IMR-90 (cell line): ENCODE results near the gene PLD2. TPM values are rescaled to one million over a fixed set of nuclear protein-coding genes. Genes with fewer than 3 reads are reported as not detected.

ENCODE experiments used
- ATAC-seq: fragments of 200-7000 bp; cut with Tn5 transposase; 2 replicates; pipeline ENCODE4 v1.9.1; 2020; ENCODE audit warnings: low read depth, mild to moderate bottlenecking, moderate library complexity
- BruUV-seq: library from RNA; stranded (reverse); fragments of 400-500 nt; replicated peaks from 2 replicates; lab custom pipeline; 2021; lab: Mats Ljungman, UMichigan
- CTCF ChIA-PET: fragments of 300-600 bp; formaldehyde crosslinking; extraction: SDS; loops from one replicate; lab custom pipeline; 2021; ENCODE audit warnings: antibody characterized with exemption; lab: Yijun Ruan, JAX
- POLR2A ChIA-PET: fragments of 300-600 bp; sonication (Branson Sonifier 250); formaldehyde crosslinking; loops from one replicate; lab custom pipeline; 2022; ENCODE audit warnings: antibody characterized with exemption; ENCODE audit not compliant: unreplicated experiment; lab: Charles Lee
- DNase-seq: peaks from one replicate; pipeline ENCODE4 v3.0.0; 2013
- H2AFZ ChIP-seq: replicated peaks from 2 replicates; pipeline ENCODE3; 2013; ENCODE audit warnings: low read length, mild to moderate bottlenecking; ENCODE audit not compliant: poor library complexity
- H2AK5ac ChIP-seq: 2 replicates; pipeline ENCODE4 v1.6.1; 2013; ENCODE audit warnings: low read depth, low read length, inconsistent platforms
- H2AK9ac ChIP-seq: replicated peaks from 2 replicates; pipeline ENCODE3; 2013; ENCODE audit warnings: mild to moderate bottlenecking, low read depth, low read length, moderate library complexity; ENCODE audit not compliant: poor library complexity
- H2BK120ac ChIP-seq: 2 replicates; pipeline ENCODE4 v1.6.1; 2013; ENCODE audit warnings: low read depth, low read length, inconsistent platforms
- H2BK15ac ChIP-seq: 3 replicates; pipeline ENCODE4 v1.6.1; 2013; ENCODE audit warnings: low read depth, low read length, inconsistent platforms
- H2BK20ac ChIP-seq: 2 replicates; pipeline ENCODE4 v1.6.1; 2013; ENCODE audit warnings: low read depth, mild to moderate bottlenecking, inconsistent platforms, low read length, moderate library complexity
- H2BK5ac ChIP-seq: 2 replicates; pipeline ENCODE4 v1.6.1; 2013; ENCODE audit warnings: mild to moderate bottlenecking, low read depth, low read length, inconsistent platforms; ENCODE audit not compliant: poor library complexity, severe bottlenecking
- H3K14ac ChIP-seq: replicated peaks from 2 replicates; pipeline ENCODE4 v1.6.1; 2013; ENCODE audit warnings: low read depth, low read length, inconsistent platforms
- H3K18ac ChIP-seq: 2 replicates; pipeline ENCODE4 v1.6.1; 2013; ENCODE audit warnings: low read depth, low read length, control low read depth
- H3K23ac ChIP-seq: 2 replicates; pipeline ENCODE4 v1.6.1; 2013; ENCODE audit warnings: low read depth, low read length, inconsistent platforms
- H3K27ac ChIP-seq: 2 replicates; pipeline ENCODE4 v1.5.1; 2013; ENCODE audit warnings: mild to moderate bottlenecking, control low read depth, low read length; ENCODE audit not compliant: insufficient read depth
- H3K27me3 ChIP-seq: 2 replicates; pipeline ENCODE4 v1.6.1; 2013; ENCODE audit warnings: low read length; ENCODE audit not compliant: control insufficient read depth, insufficient read depth
- H3K36me3 ChIP-seq: 2 replicates; pipeline ENCODE4 v1.6.1; 2013; ENCODE audit warnings: low read length, mixed read lengths; ENCODE audit not compliant: control insufficient read depth, insufficient read depth
- H3K4ac ChIP-seq: 2 replicates; pipeline ENCODE4 v1.6.1; 2013; ENCODE audit warnings: low read depth, low read length, inconsistent platforms
- H3K4me1 ChIP-seq: 2 replicates; pipeline ENCODE4 v1.6.1; 2013; ENCODE audit warnings: low read length, mixed read lengths; ENCODE audit not compliant: control insufficient read depth, insufficient read depth
- H3K4me2 ChIP-seq: 2 replicates; pipeline ENCODE4 v1.6.1; 2013; ENCODE audit warnings: low read depth, mild to moderate bottlenecking, control low read depth, low read length, moderate library complexity
- H3K4me3 ChIP-seq: 2 replicates; pipeline ENCODE4 v1.5.1; 2013; ENCODE audit warnings: low read depth, mild to moderate bottlenecking, control low read depth, low read length, moderate library complexity; ENCODE audit not compliant: insufficient read depth
- H3K56ac ChIP-seq: 2 replicates; pipeline ENCODE4 v1.6.1; 2013; ENCODE audit warnings: low read length, inconsistent platforms; ENCODE audit not compliant: insufficient read depth; ENCODE audit errors: extremely low read depth
- H3K79me1 ChIP-seq, 2 experiments: 2 replicates each; pipeline ENCODE4 v1.6.1; 2013; ENCODE audit warnings: low read length in 2 of 2, inconsistent platforms in 1 of 2, low read depth in 1 of 2
- H3K9ac ChIP-seq: 2 replicates; pipeline ENCODE4 v1.6.1; 2013; ENCODE audit warnings: low read depth, low read length, control low read depth
- H3K9me1 ChIP-seq: 2 replicates; pipeline ENCODE4 v1.6.1; 2013; ENCODE audit warnings: low read length, inconsistent platforms; ENCODE audit not compliant: insufficient read depth
- H3K9me3 ChIP-seq: 2 replicates; pipeline ENCODE4 v1.6.1; 2013; ENCODE audit warnings: low read length; ENCODE audit not compliant: control insufficient read depth, insufficient read depth
- H4K20me1 ChIP-seq: 2 replicates; pipeline ENCODE4 v1.6.1; 2013; ENCODE audit warnings: low read length, inconsistent platforms; ENCODE audit not compliant: insufficient read depth
- H4K5ac ChIP-seq: 2 replicates; pipeline ENCODE4 v1.6.1; 2013; ENCODE audit warnings: mild to moderate bottlenecking, low read depth, low read length, control low read depth
- H4K8ac ChIP-seq, 2 experiments: 2 replicates each; pipeline ENCODE4 v1.6.1; 2013; ENCODE audit warnings: low read depth in 2 of 2, low read length in 2 of 2, control low read depth in 1 of 2, inconsistent platforms in 1 of 2
- H4K91ac ChIP-seq: 2 replicates; pipeline ENCODE4 v1.6.1; 2013; ENCODE audit warnings: low read depth, low read length, inconsistent platforms; ENCODE audit not compliant: insufficient read depth
- BHLHE40 ChIP-seq: fragments of 150-350 bp; IDR thresholded peaks from 2 replicates; pipeline ENCODE4 v1.6.1; 2016; ENCODE audit warnings: mild to moderate bottlenecking, low read depth, low read length
- CEBPB ChIP-seq: IDR thresholded peaks from 2 replicates; pipeline ENCODE4 v1.6.1; 2012; ENCODE audit warnings: low read depth, low read length, improper control_type of control experiment
- CHD1 ChIP-seq: IDR thresholded peaks from 2 replicates; pipeline ENCODE4 v1.6.1; 2012; ENCODE audit warnings: low read depth, low read length, improper control_type of control experiment
- CTCF ChIP-seq: conservative IDR thresholded peaks from 2 replicates; pipeline ENCODE4 v1.5.1; 2012; ENCODE audit warnings: mild to moderate bottlenecking, low read depth, low read length, improper control_type of control experiment
- ELK1 ChIP-seq: fragments of 150-350 bp; IDR thresholded peaks from 2 replicates; pipeline ENCODE4 v1.6.1; 2016; ENCODE audit warnings: low read depth, mild to moderate bottlenecking, low read length, moderate library complexity, borderline replicate concordance
- FOS ChIP-seq: fragments of 150-350 bp; IDR thresholded peaks from 2 replicates; pipeline ENCODE4 v1.6.1; 2016; ENCODE audit warnings: low read depth, low read length
- MAFK ChIP-seq: IDR thresholded peaks from 2 replicates; pipeline ENCODE4 v1.6.1; 2012; ENCODE audit warnings: low read depth, low read length, improper control_type of control experiment
- MAZ ChIP-seq: IDR thresholded peaks from 2 replicates; pipeline ENCODE4 v1.6.1; 2012; ENCODE audit warnings: low read depth, mild to moderate bottlenecking, low read length, improper control_type of control experiment, moderate library complexity, borderline replicate concordance
- MXI1 ChIP-seq: IDR thresholded peaks from 2 replicates; pipeline ENCODE4 v1.6.1; 2012; ENCODE audit warnings: low read depth, mild to moderate bottlenecking, low read length, moderate library complexity, borderline replicate concordance
- NFE2L2 ChIP-seq: fragments of 150-350 bp; IDR thresholded peaks from 2 replicates; pipeline ENCODE4 v1.6.1; 2016; ENCODE audit warnings: low read depth, mild to moderate bottlenecking, low read length
- POLR2A ChIP-seq: IDR thresholded peaks from 2 replicates; pipeline ENCODE4 v1.6.1; 2012; ENCODE audit warnings: mild to moderate bottlenecking, low read depth, low read length
- RAD21 ChIP-seq: IDR thresholded peaks from 2 replicates; pipeline ENCODE4 v1.6.1; 2012; ENCODE audit warnings: low read length, improper control_type of control experiment
- RCOR1 ChIP-seq: IDR thresholded peaks from 2 replicates; pipeline ENCODE4 v1.6.1; 2012; ENCODE audit warnings: mild to moderate bottlenecking, low read length, improper control_type of control experiment; ENCODE audit not compliant: insufficient replicate concordance
- RFX5 ChIP-seq: IDR thresholded peaks from 2 replicates; pipeline ENCODE4 v1.8.0; 2012; ENCODE audit warnings: low read depth, mild to moderate bottlenecking, low read length, moderate library complexity
- USF2 ChIP-seq: fragments of 150-350 bp; IDR thresholded peaks from 2 replicates; pipeline ENCODE4 v1.6.1; 2017; ENCODE audit warnings: mild to moderate bottlenecking, antibody characterized with exemption, low read length, low read depth
- WGBS, 2 experiments: methylation state at CpG; one replicate each; pipeline versions ENCODE4 v1.1.5 to v1.1.7; 2013; ENCODE audit warnings: missing lambda C conversion rate in 2 of 2; ENCODE audit not compliant: insufficient read length in 1 of 2; ENCODE audit errors: extremely low coverage in 2 of 2; 5-methylcytosine and 5-hydroxymethylcytosine counted together
- dilution Hi-C: fragments of 300-500 bp; cut with HindIII; formaldehyde crosslinking; loops from one replicate; pipeline ENCODE4 v1.14.3; 2018; ENCODE audit warnings: low sequenced_read_pairs; ENCODE audit not compliant: unreplicated experiment
- in situ Hi-C: fragments of 300-500 bp; cut with MboI; formaldehyde crosslinking; loops from 3 replicates; pipeline ENCODE4 v1.14.3; 2019; ENCODE audit warnings: low sequenced_read_pairs, inconsistent platforms, mixed read lengths
- intact Hi-C: fragments of 100-400 bp; cut with micrococcal nuclease; formaldehyde crosslinking; loops from 2 replicates; pipeline ENCODE4 v1.10.0; 2022
- polyA plus RNA-seq, 3 experiments: library from polyadenylated mRNA; depleted of rRNA; stranded (reverse); fragments of >200 nt; gene quantifications; 2 replicates each; pipeline ENCODE4 v1.2.3, GENCODE V29; 2012; ENCODE audit warnings: low replicate concordance in 1 of 3
- total RNA-seq: library from RNA; depleted of rRNA; stranded (reverse); fragments of >200 nt; gene quantifications from 2 replicates; pipeline ENCODE4 v1.2.3, GENCODE V29; 2012

Gene PLD2
- total and polyA plus RNA-seq, 2 of the 4 experiments (the other 2 are of a cell fraction): 12.5 to 28.0 TPM

GRCh38 chr17:4856271-4856936 lies 49.5 kb downstream of the PLD2 start:
- Histone ChIP-seq H3K27ac (no peak overlapping the region), H4K20me1 (peaks cover 42% of the 10 kb centered on the region), H4K5ac (no peak overlapping the region), H3K4me1 (peaks cover 26% of the 10 kb centered on the region), H3K23ac (no peak overlapping the region), H3K36me3 (peaks cover 3% of the 10 kb centered on the region; the same call in 1 of the 2 replicates), H2AK9ac (no peak overlapping the region), H2BK120ac (no peak overlapping the region), H3K4me3 (no peak overlapping the region), H2AK5ac (no peak overlapping the region), H3K18ac (no peak overlapping the region), H2BK20ac (no peak overlapping the region), H2AFZ (no peak overlapping the region), H3K27me3 (no peaks in the 10 kb centered on the region), H3K79me1 (peaks cover 23 to 72% of the 10 kb centered on the region in 2 experiments), H2BK15ac (no peak overlapping the region), H3K56ac (no peak overlapping the region), H4K8ac (no peak overlapping the region), H2BK5ac (no peak overlapping the region), H3K9me3 (no peaks in the 10 kb centered on the region), H3K9ac (no peak overlapping the region), H3K4ac (no peak overlapping the region), H3K14ac (no peak overlapping the region), H4K91ac (no peak overlapping the region), H3K9me1 (peaks cover 26% of the 10 kb centered on the region), H3K4me2 (no peak overlapping the region)
- no peak for DNase-seq
- intact Hi-C loops: no loop called here
- ChIA-PET CTCF (no interaction called here), POLR2A (no interaction called here)
- in situ Hi-C loops: no loop called here
- no TSS peak for BruUV-seq
- dilution Hi-C loops: no loop called here
- WGBS, 2 experiments: 100% methylated on average over 2 to 6 of the region's 17 CpGs
- no peak for ATAC-seq
- TF ChIP-seq MAFK (no peak), POLR2A (no peak), RCOR1 (no peak), RFX5 (no peak), BHLHE40 (no peak), CTCF (no peak), MAZ (no peak), FOS (no peak), CEBPB (no peak), USF2 (no peak), RAD21 (no peak), NFE2L2 (no peak), MXI1 (no peak), CHD1 (no peak), ELK1 (no peak)
